Sigmoid colon (tissue), 4 donors: ENCODE data around the gene MACROD2.

Source experiments
- CTCF ChIP-seq, 4 experiments: fragments of 450-650 bp in 3 of 4; fragments of 200-600 bp in 1 of 4; IDR thresholded peaks; one replicate each; pipeline ENCODE4 v1.5.1; 2016 to 2019; ENCODE audit warnings: antibody characterized with exemption in 4 of 4, mild to moderate bottlenecking in 3 of 4, moderate library complexity in 2 of 4
- POLR2A ChIP-seq, 2 donors: fragments of 450-650 bp; IDR thresholded peaks; one replicate each; pipeline ENCODE4 v1.6.1; 2016; ENCODE audit warnings: antibody characterized with exemption in 2 of 2, mild to moderate bottlenecking in 2 of 2, moderate library complexity in 2 of 2
- POLR2AphosphoS5 ChIP-seq, 4 donors: sonication (generic); formaldehyde crosslinking; IDR thresholded peaks; one replicate each; pipeline ENCODE4 v1.6.1; 2017; ENCODE audit warnings: antibody characterized with exemption in 4 of 4

- TF ChIP-seq CTCF (IDR thresholded peaks at IDR 0.05) (no peak), POLR2AphosphoS5 (IDR thresholded peaks at IDR 0.05) (no peak), POLR2A (IDR thresholded peaks at IDR 0.05) (no peak)
These were observed 2022.3 kb downstream of the MACROD2 start for GRCh38 chr20:16017656-16018055.
